ENCODE results near the gene E2F1.

DNA sequence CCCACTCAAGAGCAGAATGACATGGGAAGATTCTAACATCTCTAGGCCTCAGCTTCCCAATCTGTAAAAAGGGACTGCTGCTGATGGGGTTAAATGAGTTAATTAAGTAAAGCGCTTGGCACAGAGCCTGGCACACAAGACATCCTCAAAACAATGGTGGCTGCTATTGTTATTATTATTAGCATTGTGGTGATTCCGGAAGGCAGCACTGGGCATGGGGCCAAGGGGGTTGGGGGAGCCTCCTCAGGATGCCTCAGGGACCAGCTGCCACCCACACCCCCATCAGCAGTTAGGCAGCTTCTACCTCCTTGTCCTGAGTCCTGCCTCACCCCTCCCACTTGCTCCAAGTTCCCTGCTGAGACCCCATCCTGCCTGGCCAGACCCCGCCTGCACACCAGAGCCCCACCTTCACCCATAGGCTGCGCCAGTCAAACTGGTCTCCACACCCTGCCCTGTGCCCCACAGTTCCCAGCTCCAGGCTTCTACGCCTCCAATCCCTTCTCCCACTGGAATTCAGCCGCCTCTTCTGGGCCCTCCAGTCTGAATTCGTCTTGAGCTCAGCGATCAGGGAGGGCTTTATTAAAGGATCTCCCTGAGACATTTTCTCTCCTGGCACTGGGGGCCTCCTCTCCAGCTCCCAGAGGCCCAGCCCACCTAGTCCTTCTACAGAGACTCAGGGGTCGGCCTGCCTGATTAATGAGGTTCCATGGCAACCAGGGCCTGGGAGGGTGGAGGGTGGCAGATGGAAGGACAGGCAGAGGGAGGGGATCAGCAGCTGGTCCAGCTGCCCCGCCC is 1.5 kb downstream of the E2F1 start:
- TF ChIP-seq, protein P1, sequence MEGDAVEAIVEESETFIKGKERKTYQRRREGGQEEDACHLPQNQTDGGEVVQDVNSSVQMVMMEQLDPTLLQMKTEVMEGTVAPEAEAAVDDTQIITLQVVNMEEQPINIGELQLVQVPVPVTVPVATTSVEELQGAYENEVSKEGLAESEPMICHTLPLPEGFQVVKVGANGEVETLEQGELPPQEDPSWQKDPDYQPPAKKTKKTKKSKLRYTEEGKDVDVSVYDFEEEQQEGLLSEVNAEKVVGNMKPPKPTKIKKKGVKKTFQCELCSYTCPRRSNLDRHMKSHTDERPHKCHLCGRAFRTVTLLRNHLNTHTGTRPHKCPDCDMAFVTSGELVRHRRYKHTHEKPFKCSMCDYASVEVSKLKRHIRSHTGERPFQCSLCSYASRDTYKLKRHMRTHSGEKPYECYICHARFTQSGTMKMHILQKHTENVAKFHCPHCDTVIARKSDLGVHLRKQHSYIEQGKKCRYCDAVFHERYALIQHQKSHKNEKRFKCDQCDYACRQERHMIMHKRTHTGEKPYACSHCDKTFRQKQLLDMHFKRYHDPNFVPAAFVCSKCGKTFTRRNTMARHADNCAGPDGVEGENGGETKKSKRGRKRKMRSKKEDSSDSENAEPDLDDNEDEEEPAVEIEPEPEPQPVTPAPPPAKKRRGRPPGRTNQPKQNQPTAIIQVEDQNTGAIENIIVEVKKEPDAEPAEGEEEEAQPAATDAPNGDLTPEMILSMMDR (IDR thresholded peaks at IDR 0.05), result no peak
- no peak for TF ChIP-seq POLR2A (IDR thresholded peaks at IDR 0.05)
